OCI-LY7 (cell line): Measurements from ENCODE around the gene DNAAF1. TPM values are rescaled to one million over a fixed set of nuclear protein-coding genes. Genes with fewer than 3 reads are reported as not detected.

Experiments used
- BruUV-seq: library from RNA; stranded (reverse); fragments of 400-500 nt; replicated peaks from 2 replicates; lab custom pipeline; 2021; lab: Mats Ljungman, UMichigan
- CTCF ChIA-PET: fragments of 300-600 bp; sonication (Branson Sonifier 250); formaldehyde crosslinking; loops from one replicate; lab custom pipeline; 2022; ENCODE audit warnings: antibody characterized with exemption; ENCODE audit not compliant: unreplicated experiment; lab: Charles Lee
- POLR2A ChIA-PET: fragments of 300-600 bp; sonication (Branson Sonifier 250); formaldehyde crosslinking; loops from one replicate; lab custom pipeline; 2022; ENCODE audit warnings: antibody characterized with exemption; lab: Charles Lee
- DNase-seq: peaks from one replicate; pipeline ENCODE4 v3.0.0-alpha.2; 2015; ENCODE audit warnings: low spot score
- H2AFZ ChIP-seq: fragments of 200-600 bp; sonication (generic), shearing (Covaris generic); 2 replicates; pipeline ENCODE4 v1.6.1; 2014; ENCODE audit warnings: mild to moderate bottlenecking, antibody characterized with exemption, low read length, moderate library complexity
- H3K27ac ChIP-seq: fragments of 200-600 bp; sonication (generic); 2 replicates; pipeline ENCODE4 v1.5.1; 2014; ENCODE audit warnings: mixed run types, low read depth, mild to moderate bottlenecking, moderate library complexity, low read length, inconsistent platforms; ENCODE audit not compliant: poor library complexity, severe bottlenecking
- H3K36me3 ChIP-seq: fragments of 200-600 bp; sonication (generic); 2 replicates; pipeline ENCODE4 v1.6.1; 2014; ENCODE audit warnings: mild to moderate bottlenecking, antibody characterized with exemption, low read length, moderate library complexity, mixed read lengths; ENCODE audit not compliant: insufficient read depth
- H3K4me1 ChIP-seq: fragments of 200-600 bp; sonication (generic); 2 replicates; pipeline ENCODE4 v1.5.1; 2014; ENCODE audit warnings: mild to moderate bottlenecking, low read length; ENCODE audit not compliant: insufficient read depth, poor library complexity, severe bottlenecking
- H3K4me2 ChIP-seq: fragments of 200-600 bp; sonication (generic); 2 replicates; pipeline ENCODE4 v1.6.1; 2014; ENCODE audit warnings: mild to moderate bottlenecking, low read length
- H3K4me3 ChIP-seq: fragments of 200-600 bp; sonication (generic); 2 replicates; pipeline ENCODE4 v1.5.1; 2014; ENCODE audit warnings: mild to moderate bottlenecking, low read depth, low read length; ENCODE audit not compliant: poor library complexity, severe bottlenecking
- H3K79me2 ChIP-seq: fragments of 200-600 bp; sonication (generic); 2 replicates; pipeline ENCODE4 v1.6.1; 2016; ENCODE audit warnings: low read depth, mild to moderate bottlenecking, low read length, moderate library complexity, mixed read lengths; ENCODE audit not compliant: insufficient read depth
- H3K9me2 ChIP-seq: fragments of 200-600 bp; sonication (generic); 2 replicates; pipeline ENCODE4 v1.6.1; 2016; ENCODE audit warnings: mild to moderate bottlenecking, low read length, mixed read lengths; ENCODE audit not compliant: insufficient read depth
- H3K9me3 ChIP-seq: fragments of 200-600 bp; sonication (generic); 2 replicates; pipeline ENCODE4 v1.6.1; 2014; ENCODE audit warnings: mild to moderate bottlenecking, mixed run types, low read length, mixed read lengths
- H4K20me1 ChIP-seq: fragments of 200-600 bp; sonication (generic); 2 replicates; pipeline ENCODE4 v1.6.1; 2014; ENCODE audit warnings: mild to moderate bottlenecking, antibody characterized with exemption, low read length, moderate library complexity, mixed read lengths; ENCODE audit not compliant: insufficient read depth
- EZH2phosphoT487 ChIP-seq: fragments of 200-600 bp; sonication (generic); IDR thresholded peaks from 2 replicates; pipeline ENCODE4 v1.6.1; 2018; ENCODE audit warnings: low read depth, borderline replicate concordance, mild to moderate bottlenecking, mixed run types, antibody characterized with exemption, low read length, moderate library complexity, mixed read lengths
- intact Hi-C: fragments of 100-400 bp; cut with micrococcal nuclease; formaldehyde crosslinking; loops from one replicate; pipeline ENCODE4 v1.10.0; 2022; ENCODE audit not compliant: unreplicated experiment
- total RNA-seq, 2 experiments: library from RNA; depleted of rRNA in 1 of 2; stranded (reverse); fragments of >200 nt in 1 of 2; shearing (Covaris generic) in 1 of 2; gene quantifications; 2 replicates each; pipeline ENCODE4 v1.2.3, GENCODE V29; 2014 to 2022
- TF ChIP-seq, protein P1 (sequence below): fragments of 200-600 bp; sonication (generic); conservative IDR thresholded peaks from 2 replicates; pipeline ENCODE4 v1.5.1; 2014; ENCODE audit warnings: mild to moderate bottlenecking, antibody characterized with exemption, low read length, moderate library complexity, mixed read lengths

The DNAAF1 gene
- total RNA-seq, 2 experiments from 2014 or later = 0.34 TPM; not detected in 1

DNA sequence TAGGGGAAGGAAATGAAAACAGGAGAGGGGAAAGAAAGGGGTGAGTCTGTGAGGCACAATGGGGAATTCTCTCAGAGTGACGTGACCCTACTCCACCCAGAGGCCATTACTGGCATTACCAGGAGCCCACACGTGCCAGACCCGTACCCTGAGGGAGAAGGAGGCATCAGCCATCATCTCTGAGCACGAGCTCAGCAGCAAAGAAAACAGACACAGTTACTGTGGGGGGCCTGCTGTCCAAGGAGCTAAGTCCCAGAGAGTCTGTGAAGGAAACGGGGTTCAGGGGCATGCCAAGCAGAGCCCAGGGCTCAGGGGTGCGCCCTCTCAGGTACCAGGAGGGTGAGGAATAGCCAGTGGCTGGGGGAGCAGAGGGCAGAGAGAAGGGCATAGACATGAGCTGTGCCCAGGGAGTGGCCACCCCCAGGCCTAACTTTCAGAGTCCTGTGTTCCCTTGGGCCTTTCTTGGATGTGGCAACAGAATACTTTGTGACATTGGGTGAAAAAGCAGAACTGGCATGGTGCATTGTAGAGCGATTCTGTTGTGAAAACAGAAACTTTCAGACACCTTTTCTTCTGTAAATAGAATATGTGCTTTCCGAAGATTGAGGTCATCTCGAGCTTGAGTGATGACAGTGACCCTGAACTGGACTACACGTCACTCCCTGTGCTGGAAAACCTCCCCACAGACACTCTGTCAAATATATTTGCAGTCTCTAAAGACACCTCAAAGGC lies 30.4 kb downstream of the DNAAF1 start:
- Histone ChIP-seq H3K9me3 (no peaks in the 10 kb centered on the region), H3K4me3 (no peak overlapping the region), H3K9me2 (no peaks in the 10 kb centered on the region), H3K79me2 (no peaks in the 10 kb centered on the region), H3K4me1 (no peaks in the 10 kb centered on the region), H3K27ac (no peak overlapping the region), H4K20me1 (no peaks in the 10 kb centered on the region; the same call in 1 of the 2 replicates), H2AFZ (no peak overlapping the region), H3K4me2 (no peak overlapping the region), H3K36me3 (peaks cover 18% of the 10 kb centered on the region)
- TF ChIP-seq EZH2phosphoT487 = no peak
- TF ChIP-seq, protein P1, sequence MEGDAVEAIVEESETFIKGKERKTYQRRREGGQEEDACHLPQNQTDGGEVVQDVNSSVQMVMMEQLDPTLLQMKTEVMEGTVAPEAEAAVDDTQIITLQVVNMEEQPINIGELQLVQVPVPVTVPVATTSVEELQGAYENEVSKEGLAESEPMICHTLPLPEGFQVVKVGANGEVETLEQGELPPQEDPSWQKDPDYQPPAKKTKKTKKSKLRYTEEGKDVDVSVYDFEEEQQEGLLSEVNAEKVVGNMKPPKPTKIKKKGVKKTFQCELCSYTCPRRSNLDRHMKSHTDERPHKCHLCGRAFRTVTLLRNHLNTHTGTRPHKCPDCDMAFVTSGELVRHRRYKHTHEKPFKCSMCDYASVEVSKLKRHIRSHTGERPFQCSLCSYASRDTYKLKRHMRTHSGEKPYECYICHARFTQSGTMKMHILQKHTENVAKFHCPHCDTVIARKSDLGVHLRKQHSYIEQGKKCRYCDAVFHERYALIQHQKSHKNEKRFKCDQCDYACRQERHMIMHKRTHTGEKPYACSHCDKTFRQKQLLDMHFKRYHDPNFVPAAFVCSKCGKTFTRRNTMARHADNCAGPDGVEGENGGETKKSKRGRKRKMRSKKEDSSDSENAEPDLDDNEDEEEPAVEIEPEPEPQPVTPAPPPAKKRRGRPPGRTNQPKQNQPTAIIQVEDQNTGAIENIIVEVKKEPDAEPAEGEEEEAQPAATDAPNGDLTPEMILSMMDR = peak; percentile 77
- DNase-seq = peak; percentile 61
- POLR2A ChIA-PET = interaction anchor here (0.7 to 1.0 kb wide), 3 partner anchors 92 to 135 kb away, joined by 3 read pairs; no protein-coding TSS in a partner anchor
- intact Hi-C loops = loop anchor here (1.0 to 10.0 kb wide), 3 partner anchors 87 to 221 kb away; partner anchors contain the start of gene OSGIN1
- CTCF ChIA-PET = interaction anchor here (0.6 to 3.0 kb wide), 3 partner anchors 89 to 161 kb away, joined by 3 to 13 read pairs (median 5); no protein-coding TSS in a partner anchor
- BruUV-seq = no TSS peak

DNA sequence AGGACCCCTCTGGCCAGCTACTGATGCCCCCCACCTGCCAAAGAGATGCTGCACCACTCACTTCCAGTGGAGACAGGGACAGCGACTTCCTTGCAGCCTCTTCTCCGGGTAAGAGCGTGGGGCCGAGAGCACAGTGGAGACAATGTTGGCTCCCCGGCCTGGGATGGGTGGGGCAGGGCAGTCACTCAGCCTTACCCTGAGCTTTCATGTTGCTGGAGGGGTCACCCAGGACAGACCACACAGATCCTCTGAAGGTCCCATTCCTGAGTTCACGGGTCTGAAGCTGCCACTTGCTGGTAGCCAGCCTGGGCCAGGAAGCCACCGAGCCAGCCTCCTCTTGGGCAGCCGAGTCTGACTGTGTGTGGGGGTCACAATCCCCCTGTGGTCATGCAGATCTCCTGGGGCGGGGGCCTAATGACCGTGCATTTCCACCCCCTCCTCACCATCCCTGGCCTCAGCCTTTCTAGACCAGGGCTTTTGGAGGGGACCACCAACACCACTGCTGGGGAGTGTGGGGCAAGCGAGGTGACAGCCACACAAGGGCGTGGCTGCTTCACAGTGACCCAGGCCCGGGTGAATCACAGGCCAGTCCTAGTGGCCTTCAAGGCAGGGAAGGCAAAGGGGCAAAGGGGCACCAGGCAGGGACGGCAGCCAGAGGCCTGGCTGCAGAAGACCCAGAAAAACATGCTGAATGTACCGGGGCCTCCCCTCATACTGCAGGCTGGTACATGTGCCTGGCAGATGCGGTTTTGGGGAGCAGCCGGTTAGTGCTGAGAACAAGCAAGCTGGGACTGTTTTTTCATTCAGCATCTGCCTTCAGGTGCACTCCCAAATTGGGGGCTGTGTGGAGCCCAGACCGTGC lies 31.3 kb downstream of the DNAAF1 start:
- Histone ChIP-seq H3K4me1 (no peaks in the 10 kb centered on the region), H3K36me3 (peaks cover 26% of the 10 kb centered on the region), H3K27ac (no peak overlapping the region), H2AFZ (no peak overlapping the region), H3K4me2 (no peak overlapping the region), H3K79me2 (no peaks in the 10 kb centered on the region), H3K4me3 (no peak overlapping the region), H3K9me2 (no peaks in the 10 kb centered on the region), H3K9me3 (no peaks in the 10 kb centered on the region), H4K20me1 (no peaks in the 10 kb centered on the region; the same call in 1 of the 2 replicates)
- POLR2A ChIA-PET = interaction anchor here (0.7 kb wide), 1 partner anchor 93 kb away, joined by 3 read pairs; no protein-coding TSS in a partner anchor
- intact Hi-C loops = loop anchor here (10.0 kb wide), 1 partner anchor 222 kb away; the partner anchor contains the start of gene OSGIN1
- CTCF ChIA-PET = interaction anchor here (1.6 to 3.0 kb wide), 2 partner anchors 90 to 92 kb away, joined by 5 to 13 read pairs; no protein-coding TSS in a partner anchor
- TF ChIP-seq, protein P1 = no peak
- TF ChIP-seq EZH2phosphoT487 = no peak
- BruUV-seq = no TSS peak
- no peak for DNase-seq
